Mesothelial cell of epicardium (in vitro differentiated cells): ENCODE data around the gene CT45A8. TPM values are rescaled to one million over a fixed set of nuclear protein-coding genes. Genes with fewer than 3 reads are reported as not detected.
"Not testable (repeated sequence)": the region's sequence is repeated elsewhere in the genome, so short reads cannot be mapped to it uniquely, and the experiment has no call there.

Source experiments
- DNase-seq, 2 experiments: peaks; one replicate each; pipeline ENCODE4 v3.0.0; 2021; ENCODE audit warnings: low spot score in 2 of 2; ENCODE audit not compliant: unreplicated experiment in 2 of 2
- H3K27ac Mint-ChIP-seq: 2 replicates; pipeline ENCODE4 v1.8.0; 2021; ENCODE audit warnings: mixed read lengths
- H3K27me3 Mint-ChIP-seq: 2 replicates; pipeline ENCODE4 v1.8.0; 2021; ENCODE audit warnings: low read depth, mixed read lengths
- H3K36me3 Mint-ChIP-seq: 2 replicates; pipeline ENCODE4 v1.8.0; 2021; ENCODE audit warnings: mixed read lengths
- H3K4me1 Mint-ChIP-seq: 2 replicates; pipeline ENCODE4 v1.8.0; 2021; ENCODE audit warnings: mixed read lengths
- H3K4me3 Mint-ChIP-seq: 2 replicates; pipeline ENCODE4 v1.8.0; 2021; ENCODE audit warnings: mild to moderate bottlenecking, moderate library complexity, mixed read lengths
- H3K9me3 Mint-ChIP-seq: 2 replicates; pipeline ENCODE4 v1.8.0; 2021; ENCODE audit warnings: mixed read lengths
- total RNA-seq: library from RNA; stranded (reverse); gene quantifications from 3 replicates; pipeline ENCODE4 v1.2.1, GENCODE V29; 2021
- TF ChIP-seq, protein P1 (sequence below): fragments of 200-600 bp; sonication (generic); IDR thresholded peaks from one replicate; pipeline ENCODE4 v1.5.0; 2021; ENCODE audit warnings: antibody characterized with exemption; ENCODE audit not compliant: unreplicated experiment

The CT45A8 gene, protein sequence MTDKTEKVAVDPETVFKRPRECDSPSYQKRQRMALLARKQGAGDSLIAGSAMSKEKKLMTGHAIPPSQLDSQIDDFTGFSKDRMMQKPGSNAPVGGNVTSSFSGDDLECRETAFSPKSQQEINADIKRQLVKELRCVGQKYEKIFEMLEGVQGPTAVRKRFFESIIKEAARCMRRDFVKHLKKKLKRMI
- total RNA-seq: not detected in 3 replicates

DNA sequence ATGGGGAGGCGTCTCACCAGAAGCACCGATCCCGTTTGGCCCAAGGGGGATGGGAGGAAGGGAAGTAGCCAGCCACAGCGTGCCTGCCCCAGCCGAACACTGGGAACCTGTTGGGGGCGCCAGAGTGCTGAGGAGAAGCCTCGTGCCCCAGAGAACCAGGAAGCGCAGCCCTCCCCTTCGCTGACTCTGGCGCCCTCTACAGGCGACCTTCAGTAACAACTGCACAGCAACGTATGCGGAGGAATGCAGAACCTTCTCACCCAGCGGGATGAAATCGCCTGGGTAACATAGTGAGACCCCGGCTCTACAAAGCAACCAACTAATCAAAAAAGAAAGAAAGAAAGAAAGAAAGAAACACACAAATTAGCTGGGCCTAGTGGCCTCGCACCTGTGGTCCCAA, at the start of gene CT45A8:
Gene CT45A8 (minus strand): TSS at position 101 of the 400 bp plus-strand sequence. CDS start 3,755 bp downstream, outside the sequence.
- not testable (repeated sequence) for H3K4me1 Mint-ChIP-seq, DNase-seq, H3K4me3 Mint-ChIP-seq, H3K36me3 Mint-ChIP-seq, H3K9me3 Mint-ChIP-seq, H3K27ac Mint-ChIP-seq, H3K27me3 Mint-ChIP-seq

DNA sequence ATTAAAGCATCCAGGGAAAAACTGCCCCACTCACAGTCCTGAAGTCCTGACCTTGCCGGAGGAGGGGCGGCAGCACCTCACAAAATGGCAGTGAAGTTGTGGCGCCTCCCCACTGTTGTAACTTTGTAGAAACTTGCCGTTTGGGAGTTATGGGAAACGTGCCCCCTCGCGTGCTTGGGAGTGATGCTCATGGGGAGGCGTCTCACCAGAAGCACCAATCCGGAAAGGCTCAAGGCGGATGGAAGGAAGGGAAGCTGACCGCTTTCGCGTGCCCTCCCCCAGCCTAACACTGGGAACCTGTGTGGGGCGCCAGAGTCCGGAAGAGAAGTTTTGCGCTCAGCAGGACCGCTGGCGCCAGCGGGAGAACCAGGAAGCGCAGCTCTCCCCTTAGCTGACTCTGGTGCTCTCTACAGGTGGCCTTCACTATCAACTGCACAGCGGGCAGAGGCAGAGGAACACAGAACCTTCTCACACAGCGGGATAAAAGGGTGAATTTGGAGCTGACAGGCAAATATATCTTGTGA, 39.0 kb upstream of the CT45A8 start, which contains the start of the genes CT45A10 and SAGE1:
Gene CT45A10 (minus strand): TSS at position 151 of the 524 bp plus-strand sequence. CDS start 8,100 bp downstream, outside the sequence.
Gene SAGE1 (plus strand): TSS at position 423 of the 524 bp plus-strand sequence. CDS start 2,527 bp downstream, outside the sequence.
- Mint-ChIP-seq H3K9me3 (peaks cover 60% of the 10 kb centered on the region), H3K4me1 (no peaks in the 10 kb centered on the region), H3K4me3 (no peak within 1 kb of the TSS), H3K36me3 (no peaks in the 10 kb centered on the region), H3K27me3 (no peaks in the 10 kb centered on the region), H3K27ac (no peak within 1 kb of the TSS)
- DNase-seq: no peak
- TF ChIP-seq, protein P1, sequence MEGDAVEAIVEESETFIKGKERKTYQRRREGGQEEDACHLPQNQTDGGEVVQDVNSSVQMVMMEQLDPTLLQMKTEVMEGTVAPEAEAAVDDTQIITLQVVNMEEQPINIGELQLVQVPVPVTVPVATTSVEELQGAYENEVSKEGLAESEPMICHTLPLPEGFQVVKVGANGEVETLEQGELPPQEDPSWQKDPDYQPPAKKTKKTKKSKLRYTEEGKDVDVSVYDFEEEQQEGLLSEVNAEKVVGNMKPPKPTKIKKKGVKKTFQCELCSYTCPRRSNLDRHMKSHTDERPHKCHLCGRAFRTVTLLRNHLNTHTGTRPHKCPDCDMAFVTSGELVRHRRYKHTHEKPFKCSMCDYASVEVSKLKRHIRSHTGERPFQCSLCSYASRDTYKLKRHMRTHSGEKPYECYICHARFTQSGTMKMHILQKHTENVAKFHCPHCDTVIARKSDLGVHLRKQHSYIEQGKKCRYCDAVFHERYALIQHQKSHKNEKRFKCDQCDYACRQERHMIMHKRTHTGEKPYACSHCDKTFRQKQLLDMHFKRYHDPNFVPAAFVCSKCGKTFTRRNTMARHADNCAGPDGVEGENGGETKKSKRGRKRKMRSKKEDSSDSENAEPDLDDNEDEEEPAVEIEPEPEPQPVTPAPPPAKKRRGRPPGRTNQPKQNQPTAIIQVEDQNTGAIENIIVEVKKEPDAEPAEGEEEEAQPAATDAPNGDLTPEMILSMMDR: no peak

DNA sequence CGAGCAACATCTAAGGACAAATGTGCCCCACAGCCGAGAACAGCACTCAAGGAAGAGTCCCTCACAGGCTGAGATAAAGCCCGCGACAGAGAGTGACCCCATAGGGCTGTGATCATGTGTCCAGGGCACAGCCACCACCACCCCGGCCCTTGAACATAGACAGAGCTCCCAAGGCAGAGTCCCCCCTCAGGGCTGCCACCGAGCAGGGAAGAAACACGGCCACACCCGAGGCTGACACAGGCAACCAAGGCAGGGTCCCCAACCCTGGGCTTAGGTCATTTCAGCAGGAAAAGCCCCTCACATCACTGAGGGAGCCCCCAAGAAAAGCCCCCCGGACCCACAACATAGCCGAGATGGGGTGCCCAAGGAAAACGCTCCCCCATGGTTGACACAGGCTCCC, 38.4 kb upstream of the CT45A8 start:
- Mint-ChIP-seq H3K4me1 (no peaks in the 10 kb centered on the region), H3K36me3 (no peaks in the 10 kb centered on the region), H3K27me3 (no peaks in the 10 kb centered on the region), H3K9me3 (peaks cover 56% of the 10 kb centered on the region), H3K4me3 (no peak overlapping the region), H3K27ac (no peak overlapping the region)
- no peak for DNase-seq
- TF ChIP-seq, protein P1: no peak

DNA sequence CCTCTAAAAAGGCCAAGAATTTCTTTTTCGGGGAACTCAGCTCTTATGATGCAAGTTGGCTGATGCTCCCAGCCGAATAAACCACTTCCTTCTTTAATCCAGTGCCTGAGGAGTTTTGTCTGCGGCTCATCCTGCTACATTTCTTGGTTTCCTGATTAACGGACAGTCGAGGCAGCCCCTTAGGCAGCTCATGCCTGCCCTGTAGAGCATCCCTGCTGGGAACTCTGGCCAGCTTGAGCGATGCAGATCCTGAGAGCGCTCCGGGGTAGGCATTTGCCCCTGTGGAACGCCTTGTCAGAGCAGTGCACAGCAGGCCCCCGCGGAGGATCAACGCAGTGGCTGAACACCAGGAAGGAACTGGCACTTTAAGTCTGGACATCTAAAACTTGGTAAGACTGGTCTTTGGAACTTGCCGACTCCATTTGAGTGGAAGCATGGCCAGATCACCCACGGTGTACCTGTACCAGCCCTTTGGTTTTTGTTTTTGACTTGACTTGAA, 35.8 kb upstream of the CT45A8 start:
- Mint-ChIP-seq H3K4me1 (no peaks in the 10 kb centered on the region), H3K9me3 (peaks cover 41% of the 10 kb centered on the region)

DNA sequence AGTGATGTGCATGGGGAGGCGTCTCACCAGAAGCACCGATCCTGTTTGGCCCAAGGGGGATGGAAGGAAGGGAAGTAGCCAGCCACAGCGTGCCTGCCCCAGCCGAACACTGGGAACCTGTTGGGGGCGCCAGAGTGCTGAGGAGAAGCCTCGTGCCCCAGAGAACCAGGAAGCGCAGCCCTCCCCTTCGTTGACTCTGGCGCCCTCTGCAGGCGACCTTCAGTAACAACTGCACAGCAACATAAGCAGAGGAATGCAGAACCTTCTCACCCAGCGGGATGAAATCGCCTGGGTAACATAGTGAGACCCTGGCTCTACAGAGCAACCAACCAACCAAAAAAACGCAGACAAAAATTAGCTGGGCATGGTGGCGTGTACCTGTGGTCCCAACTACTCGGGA, 34.6 kb upstream of the CT45A8 start:
- H3K9me3 Mint-ChIP-seq: peaks cover 32% of the 10 kb centered on the region
- H3K27ac Mint-ChIP-seq, H3K27me3 Mint-ChIP-seq, H3K4me3 Mint-ChIP-seq, DNase-seq, H3K4me1 Mint-ChIP-seq, H3K36me3 Mint-ChIP-seq: not testable (repeated sequence)

More for the DNA sequence above, 35.8 kb upstream of the CT45A8 start:
- TF ChIP-seq, protein P1: no peak
- Mint-ChIP-seq H3K27ac (no peak overlapping the region), H3K27me3 (no peaks in the 10 kb centered on the region), H3K4me3 (no peak overlapping the region), H3K36me3 (no peaks in the 10 kb centered on the region)
- DNase-seq: no peak

DNA sequence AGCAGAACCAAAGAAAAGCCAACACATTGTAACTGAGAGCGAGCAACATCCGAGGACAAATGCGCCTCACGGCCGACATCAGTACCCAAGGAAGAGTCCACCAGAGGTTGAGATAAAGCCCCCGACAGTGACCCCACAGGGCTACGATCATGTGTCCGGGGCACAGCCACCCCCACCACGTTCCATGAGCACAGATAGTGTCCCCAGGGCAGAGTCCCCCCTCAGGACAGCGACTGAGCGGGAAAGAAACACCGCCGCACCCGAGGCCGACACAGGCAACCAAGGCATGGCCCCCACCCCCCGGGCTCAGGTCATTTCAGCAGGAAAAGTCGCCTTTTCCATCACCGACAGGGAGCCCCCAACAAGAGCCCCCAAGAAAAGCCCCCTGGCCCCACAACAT, 33.9 kb upstream of the CT45A8 start:
- H3K27me3 Mint-ChIP-seq, DNase-seq, H3K4me3 Mint-ChIP-seq, H3K36me3 Mint-ChIP-seq, H3K27ac Mint-ChIP-seq, H3K4me1 Mint-ChIP-seq: not testable (repeated sequence)
- H3K9me3 Mint-ChIP-seq: peaks cover 28% of the 10 kb centered on the region

DNA sequence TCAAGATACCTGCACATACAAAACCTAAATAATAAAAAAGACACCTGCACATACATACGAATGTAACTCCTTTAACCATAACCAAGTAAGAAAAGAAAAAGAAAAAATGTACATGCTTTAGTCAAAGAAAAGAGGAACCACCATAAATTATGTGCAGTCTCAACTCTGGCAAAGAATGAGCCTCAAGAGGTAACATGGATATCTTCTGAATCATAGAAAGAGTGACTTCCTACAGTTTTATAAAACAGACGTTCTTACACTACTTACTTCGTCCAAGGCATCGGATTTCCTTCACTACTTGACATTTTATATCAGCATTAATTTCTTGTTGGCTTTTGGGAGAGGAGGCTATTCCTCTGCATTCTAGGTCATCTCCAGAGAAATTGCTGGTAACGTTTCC, 28.4 kb upstream of the CT45A8 start:
- H3K4me1 Mint-ChIP-seq, H3K4me3 Mint-ChIP-seq, H3K27ac Mint-ChIP-seq, DNase-seq, H3K27me3 Mint-ChIP-seq, H3K36me3 Mint-ChIP-seq, H3K9me3 Mint-ChIP-seq: not testable (repeated sequence)

DNA sequence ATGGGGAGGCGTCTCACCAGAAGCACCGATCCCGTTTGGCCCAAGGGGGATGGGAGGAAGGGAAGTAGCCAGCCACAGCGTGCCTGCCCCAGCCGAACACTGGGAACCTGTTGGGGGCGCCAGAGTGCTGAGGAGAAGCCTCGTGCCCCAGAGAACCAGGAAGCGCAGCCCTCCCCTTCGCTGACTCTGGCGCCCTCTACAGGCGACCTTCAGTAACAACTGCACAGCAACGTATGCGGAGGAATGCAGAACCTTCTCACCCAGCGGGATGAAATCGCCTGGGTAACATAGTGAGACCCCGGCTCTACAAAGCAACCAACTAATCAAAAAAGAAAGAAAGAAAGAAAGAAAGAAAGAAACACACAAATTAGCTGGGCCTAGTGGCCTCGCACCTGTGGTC, 17.4 kb upstream of the CT45A8 start, which contains the start of gene CT45A9:
Gene CT45A9 (minus strand): TSS at position 101 of the 400 bp plus-strand sequence. CDS start 3,751 bp downstream, outside the sequence.
- not testable (repeated sequence) for H3K4me1 Mint-ChIP-seq, H3K9me3 Mint-ChIP-seq, DNase-seq, H3K27ac Mint-ChIP-seq, H3K36me3 Mint-ChIP-seq, H3K4me3 Mint-ChIP-seq, H3K27me3 Mint-ChIP-seq

DNA sequence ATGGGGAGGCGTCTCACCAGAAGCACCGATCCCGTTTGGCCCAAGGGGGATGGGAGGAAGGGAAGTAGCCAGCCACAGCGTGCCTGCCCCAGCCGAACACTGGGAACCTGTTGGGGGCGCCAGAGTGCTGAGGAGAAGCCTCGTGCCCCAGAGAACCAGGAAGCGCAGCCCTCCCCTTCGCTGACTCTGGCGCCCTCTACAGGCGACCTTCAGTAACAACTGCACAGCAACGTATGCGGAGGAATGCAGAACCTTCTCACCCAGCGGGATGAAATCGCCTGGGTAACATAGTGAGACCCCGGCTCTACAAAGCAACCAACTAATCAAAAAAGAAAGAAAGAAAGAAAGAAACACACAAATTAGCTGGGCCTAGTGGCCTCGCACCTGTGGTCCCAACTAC, 17.2 kb downstream of the CT45A8 start, which contains the start of gene CT45A7:
Gene CT45A7 (minus strand): TSS at position 101 of the 400 bp plus-strand sequence. CDS start 3,747 bp downstream, outside the sequence.
- H3K27ac Mint-ChIP-seq, H3K4me1 Mint-ChIP-seq, H3K36me3 Mint-ChIP-seq, DNase-seq, H3K4me3 Mint-ChIP-seq, H3K27me3 Mint-ChIP-seq, H3K9me3 Mint-ChIP-seq: not testable (repeated sequence)

DNA sequence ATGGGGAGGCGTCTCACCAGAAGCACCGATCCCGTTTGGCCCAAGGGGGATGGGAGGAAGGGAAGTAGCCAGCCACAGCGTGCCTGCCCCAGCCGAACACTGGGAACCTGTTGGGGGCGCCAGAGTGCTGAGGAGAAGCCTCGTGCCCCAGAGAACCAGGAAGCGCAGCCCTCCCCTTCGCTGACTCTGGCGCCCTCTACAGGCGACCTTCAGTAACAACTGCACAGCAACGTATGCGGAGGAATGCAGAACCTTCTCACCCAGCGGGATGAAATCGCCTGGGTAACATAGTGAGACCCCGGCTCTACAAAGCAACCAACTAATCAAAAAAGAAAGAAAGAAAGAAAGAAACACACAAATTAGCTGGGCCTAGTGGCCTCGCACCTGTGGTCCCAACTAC, 34.4 kb downstream of the CT45A8 start, which contains the start of gene CT45A2:
Gene CT45A2 (minus strand): TSS at position 101 of the 400 bp plus-strand sequence. CDS start 3,747 bp downstream, outside the sequence.
- not testable (repeated sequence) for H3K4me1 Mint-ChIP-seq, H3K27me3 Mint-ChIP-seq, H3K27ac Mint-ChIP-seq, DNase-seq, H3K36me3 Mint-ChIP-seq, H3K4me3 Mint-ChIP-seq, H3K9me3 Mint-ChIP-seq

DNA sequence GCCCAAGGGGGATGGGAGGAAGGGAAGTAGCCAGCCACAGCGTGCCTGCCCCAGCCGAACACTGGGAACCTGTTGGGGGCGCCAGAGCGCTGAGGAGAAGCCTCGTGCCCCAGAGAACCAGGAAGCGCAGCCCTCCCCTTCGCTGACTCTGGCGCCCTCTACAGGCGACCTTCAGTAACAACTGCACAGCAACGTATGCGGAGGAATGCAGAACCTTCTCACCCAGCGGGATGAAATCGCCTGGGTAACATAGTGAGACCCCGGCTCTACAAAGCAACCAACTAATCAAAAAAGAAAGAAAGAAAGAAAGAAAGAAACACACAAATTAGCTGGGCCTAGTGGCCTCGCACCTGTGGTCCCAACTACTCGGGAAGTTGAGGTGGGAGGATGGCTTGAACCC, 51.7 kb downstream of the CT45A8 start, which contains the start of gene CT45A6:
Gene CT45A6 (minus strand): TSS at position 101 of the 400 bp plus-strand sequence. CDS start 3,794 bp downstream, outside the sequence.
- H3K4me3 Mint-ChIP-seq, H3K36me3 Mint-ChIP-seq, DNase-seq: not testable (repeated sequence)

More for the DNA sequence above, 51.7 kb downstream of the CT45A8 start, which contains the start of gene CT45A6:
- H3K27me3 Mint-ChIP-seq, H3K4me1 Mint-ChIP-seq, H3K9me3 Mint-ChIP-seq, H3K27ac Mint-ChIP-seq: not testable (repeated sequence)
